SJCRH30 (cell line): Measurements from ENCODE around the gene CLC. TPM values are rescaled to one million over a fixed set of nuclear protein-coding genes. Genes with fewer than 3 reads are reported as not detected.

Source experiments
- total RNA-seq: library from RNA; depleted of rRNA; stranded (reverse); fragments of >200 nt; shearing (Covaris generic); gene quantifications from 2 replicates; pipeline ENCODE4 v1.2.3, GENCODE V29; 2014; rRNA removed

CLC gene
- total RNA-seq, 1 experiment from 2014 or later, result not detected

Other genes starting within 250 kb of the CLC start
- 3.7 and 3.8 TPM in 2 replicates for gene DLL3, start 239.1 kb downstream of the CLC start, total RNA-seq
- gene SELENOV, start 222.9 kb downstream of the CLC start, total RNA-seq, result 0.15 and 0.32 TPM in 2 replicates
- gene EID2B, start 205.2 kb downstream of the CLC start, total RNA-seq, result 6.3 and 9.1 TPM in 2 replicates
- gene EID2, start 197.9 kb downstream of the CLC start, total RNA-seq, result 30.4 and 35.8 TPM in 2 replicates
- gene LGALS13, start 135.5 kb downstream of the CLC start, total RNA-seq, result not detected in 2 replicates
- gene LGALS16, start 82.1 kb downstream of the CLC start, total RNA-seq, result not detected in 2 replicates
- not detected in 2 replicates for gene LGALS14, start 33.5 kb downstream of the CLC start, total RNA-seq
- not detected in 2 replicates for gene LEUTX, start 40.8 kb upstream of the CLC start, total RNA-seq
- gene DYRK1B, start 96.1 kb upstream of the CLC start, total RNA-seq, result 14.4 and 15.2 TPM in 2 replicates
- gene FBL, start 108.3 kb upstream of the CLC start, total RNA-seq, result 569 and 597 TPM in 2 replicates
- gene FCGBP, start 196.6 kb upstream of the CLC start, total RNA-seq, result 16.4 and 16.7 TPM in 2 replicates
- 137 and 155 TPM in 2 replicates for gene PSMC4, start 233.1 kb upstream of the CLC start, total RNA-seq